Stimulated activated CD8-positive, alpha-beta memory T cell treated with anti-CD3 and anti-CD28 coated beads, Interleukin-15, amount 100 ng/mL, for 24 hours (primary cell): Measurements from ENCODE around the gene SNRPB.
"Not testable (repeated sequence)": the region's sequence is repeated elsewhere in the genome, so short reads cannot be mapped to it uniquely, and the experiment has no call there.

Source experiments
- DNase-seq: peaks from one replicate; pipeline ENCODE4 v3.0.0-alpha.2; 2020; ENCODE audit warnings: low read depth

SNRPB gene

DNA sequence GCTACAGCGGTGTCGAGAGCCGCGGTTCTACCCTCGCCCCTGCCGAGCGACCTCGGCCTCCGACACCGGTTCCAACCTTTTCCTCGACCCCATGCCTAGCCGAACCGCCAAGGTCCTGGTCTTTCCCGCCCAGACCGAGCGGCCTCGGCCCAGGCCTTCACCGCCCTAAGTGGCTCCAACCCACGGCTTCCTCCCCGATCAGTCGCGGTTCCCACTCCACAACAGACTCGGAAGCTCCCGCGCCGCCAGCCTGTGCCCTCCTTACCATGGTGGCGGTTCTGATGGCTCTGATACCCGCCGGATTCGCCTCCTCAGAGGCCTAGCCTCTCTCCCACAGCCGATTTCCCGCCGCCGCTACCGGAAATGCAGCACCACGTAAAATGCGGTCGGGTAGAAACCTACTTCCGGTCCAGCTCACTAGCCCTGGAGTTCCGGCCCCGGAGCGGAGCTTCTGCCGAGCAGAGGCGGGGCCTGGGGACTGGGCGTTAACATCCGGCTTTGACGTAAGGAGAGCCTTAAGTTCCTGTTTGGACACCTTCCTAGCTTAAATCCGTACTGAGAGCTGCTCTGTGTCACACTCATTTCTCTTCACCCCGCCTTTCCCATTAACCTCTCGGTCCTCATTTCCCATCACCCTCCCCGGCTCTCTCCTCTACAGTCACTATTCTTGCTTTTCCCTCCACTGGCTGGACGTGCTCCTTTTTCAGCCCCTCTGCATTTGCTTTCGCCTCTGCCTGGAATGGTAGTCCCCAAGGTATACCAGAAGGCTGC is at the start of gene SNRPB:
SNRPB (minus strand) TSS at position 367 of the 771 bp plus-strand sequence; CDS start at position 268, 99 bp downstream.
- DNase-seq, result peak; percentile 87

DNA sequence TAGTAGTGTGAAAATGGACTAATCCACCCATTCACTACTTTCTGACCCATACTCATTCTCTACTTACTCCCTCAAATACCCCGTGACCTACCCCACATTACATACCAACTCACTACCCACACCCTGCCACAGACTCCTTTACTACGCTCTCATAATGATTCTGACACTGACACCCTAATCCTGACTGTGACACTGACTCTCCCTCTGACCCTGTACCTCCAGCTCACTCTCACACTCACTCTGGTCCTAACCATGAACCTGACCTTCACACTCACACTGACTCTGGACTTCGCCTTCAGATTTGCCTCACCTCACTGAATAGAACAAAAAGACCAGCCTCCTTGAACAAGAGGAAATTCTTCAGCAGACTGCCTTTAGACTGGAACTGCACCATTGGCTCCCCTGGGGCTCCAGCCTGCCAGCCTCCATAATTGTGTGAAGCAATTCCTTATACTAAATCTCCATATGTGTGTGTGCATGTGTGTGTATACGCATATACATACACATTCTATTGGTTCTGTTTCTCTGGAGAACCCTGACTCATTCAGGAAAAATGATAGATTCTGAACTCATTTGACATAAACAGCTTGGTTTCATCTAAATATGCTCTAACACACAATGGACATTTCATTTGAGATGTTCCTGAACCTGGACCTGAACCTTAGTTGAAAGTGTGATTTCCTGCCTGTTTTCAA is 48.7 kb upstream of the SNRPB start:
- no peak for DNase-seq

DNA sequence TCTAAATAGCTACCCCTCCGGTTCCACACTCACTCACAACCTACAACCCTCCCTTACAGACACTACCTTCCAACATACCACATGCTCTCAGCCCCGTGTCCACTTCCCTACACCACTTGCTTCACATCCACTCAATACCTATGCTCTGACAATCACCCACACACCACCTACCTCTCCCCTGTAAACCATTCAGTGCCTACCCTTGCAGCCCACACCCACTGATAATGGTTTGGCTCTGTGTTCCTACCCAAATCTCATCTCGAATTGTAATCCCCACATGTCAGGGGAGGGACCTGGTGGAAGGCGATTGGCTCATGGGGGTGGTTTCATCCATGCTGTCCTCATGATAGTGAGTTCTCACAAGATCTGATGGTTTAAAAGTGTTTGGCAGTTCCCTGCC is 48.0 kb upstream of the SNRPB start:
- DNase-seq, result no peak

DNA sequence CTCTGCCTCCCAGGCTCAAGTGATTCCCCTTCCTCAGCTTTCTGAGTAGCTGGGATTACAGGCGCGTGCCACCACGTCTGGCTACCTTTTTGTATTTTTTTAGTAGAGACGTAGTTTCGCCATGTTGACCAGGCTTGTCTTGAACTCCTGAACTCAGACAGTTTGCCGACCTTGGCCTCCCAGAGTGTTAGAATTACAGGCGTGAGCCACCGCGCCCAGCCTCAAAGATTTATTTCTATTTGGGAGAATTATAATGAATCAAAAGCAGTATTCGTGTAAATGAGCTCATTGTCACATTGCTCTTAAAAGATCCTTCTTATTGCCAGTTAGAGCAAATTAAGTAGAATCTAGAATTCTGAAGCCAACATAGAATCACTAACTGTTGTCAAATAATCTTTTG is 47.5 kb upstream of the SNRPB start:
- DNase-seq, result no peak

DNA sequence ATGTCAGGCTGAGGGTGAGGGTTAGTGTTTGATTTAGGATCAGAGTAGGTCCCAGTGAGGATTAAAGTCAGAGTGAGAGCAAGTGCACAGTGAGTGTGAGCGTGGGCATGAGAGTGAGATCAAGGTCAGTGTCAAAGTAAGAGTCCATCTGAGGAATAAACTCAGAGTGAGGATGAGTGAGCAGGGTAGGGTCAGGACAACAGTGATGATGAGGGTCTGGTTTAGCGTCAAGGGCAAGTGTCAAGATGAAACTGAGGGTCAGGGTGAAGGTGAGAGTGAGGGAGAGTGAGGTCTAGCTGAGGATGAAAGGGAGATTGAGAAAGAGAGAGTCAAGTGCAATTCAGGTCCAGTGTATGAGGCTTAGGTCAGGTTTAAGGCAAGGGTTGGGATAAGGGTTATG is 45.8 kb upstream of the SNRPB start:
- no peak for DNase-seq

DNA sequence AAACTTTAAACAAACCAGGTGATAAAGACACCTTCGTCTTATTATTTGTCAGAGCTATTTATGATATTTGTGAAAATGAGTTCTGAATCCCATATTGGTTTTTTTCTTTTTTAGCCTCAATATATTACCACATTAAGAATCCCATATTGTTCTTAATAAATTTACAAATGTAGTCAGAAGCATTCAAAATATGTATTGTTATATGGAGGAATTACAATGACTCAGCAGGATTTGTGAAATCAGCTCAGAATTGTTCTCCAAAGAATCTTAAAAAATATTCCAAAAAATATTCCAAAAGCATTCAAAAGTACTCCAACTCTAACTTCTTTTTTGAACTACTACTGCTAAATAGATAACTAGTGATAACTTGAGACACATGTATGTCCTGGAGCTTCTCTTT is 44.6 kb upstream of the SNRPB start:
- DNase-seq, result no peak

DNA sequence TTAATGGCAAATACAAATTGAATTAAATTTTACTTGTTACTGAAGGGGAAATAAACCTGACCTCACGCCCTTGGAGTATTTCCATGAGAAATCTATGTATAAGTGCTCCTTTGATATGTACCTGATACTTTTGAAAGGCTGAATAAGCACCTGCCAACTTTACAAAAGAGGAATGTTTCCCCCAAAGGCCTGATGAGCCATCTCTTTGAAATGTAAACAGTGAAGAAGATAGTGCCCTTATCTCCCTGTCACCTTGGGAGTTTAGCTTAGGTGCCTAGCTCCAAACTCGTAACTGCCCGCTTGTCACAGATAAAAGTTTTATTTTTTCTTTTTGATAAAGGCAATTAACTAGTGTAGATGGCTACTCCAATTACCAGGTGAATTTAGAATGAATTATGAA is 39.2 kb upstream of the SNRPB start:
- DNase-seq, result no peak

DNA sequence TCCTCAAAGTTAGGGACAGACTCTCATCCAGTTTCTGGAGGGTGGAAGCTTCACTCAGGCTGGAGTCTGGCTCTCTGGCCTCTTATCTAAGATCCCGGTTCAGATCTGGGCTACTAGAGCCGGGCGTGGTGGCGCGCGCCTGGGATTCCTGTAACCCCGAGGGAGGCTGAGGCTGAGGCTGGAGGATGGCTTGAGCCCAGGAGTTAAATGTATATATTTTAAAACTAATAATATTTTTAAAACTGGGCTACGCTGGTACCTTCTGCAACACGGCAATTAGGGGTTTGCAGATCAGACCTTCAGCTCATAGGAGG is 38.8 kb upstream of the SNRPB start:
- DNase-seq, result no peak

DNA sequence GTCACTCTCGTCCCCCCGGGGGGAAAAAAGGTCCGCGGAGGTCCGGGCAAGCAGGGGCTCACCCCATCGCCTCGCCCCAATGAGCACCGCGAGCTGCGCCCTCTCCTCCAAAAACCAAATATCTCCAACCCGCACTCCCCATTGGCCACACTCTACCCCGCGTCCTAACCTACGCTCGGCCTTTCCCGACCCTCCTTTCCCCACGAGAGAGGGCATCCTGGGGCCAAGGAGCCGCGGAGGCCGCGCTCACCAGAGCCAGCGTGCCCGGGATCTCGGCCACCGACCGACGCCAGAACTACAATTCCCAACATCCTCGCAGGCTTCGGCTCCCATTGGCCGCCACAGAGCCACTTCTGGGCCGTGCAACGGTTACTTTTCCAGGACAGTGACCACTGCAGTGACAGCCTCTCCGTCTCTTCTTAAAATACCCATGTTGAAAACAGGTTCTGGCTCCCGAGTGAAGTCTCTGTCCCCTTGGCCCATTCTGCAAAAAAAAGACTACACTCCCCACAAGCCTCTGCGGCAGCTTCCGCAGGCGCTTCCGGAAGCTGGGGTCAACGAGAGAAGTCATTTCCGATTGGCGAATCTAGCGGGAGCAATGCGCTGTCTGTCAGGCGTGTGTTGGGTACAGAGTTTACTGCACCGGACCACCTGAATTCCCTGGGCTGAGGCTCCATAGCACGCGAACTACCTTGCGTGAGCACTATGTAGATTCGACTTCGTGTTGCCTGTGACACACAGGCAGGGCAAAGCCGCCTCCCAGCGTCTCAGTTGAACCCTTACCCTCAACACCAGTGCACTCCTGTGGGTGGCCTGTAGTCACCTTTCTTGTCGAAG is 38.3 kb upstream of the SNRPB start, which contains the start of gene ZNF343:
ZNF343 (minus strand) TSS at position 285 of the 837 bp plus-strand sequence. CDS start 15,020 bp downstream, outside the sequence.
- peak; percentile 43 for DNase-seq

DNA sequence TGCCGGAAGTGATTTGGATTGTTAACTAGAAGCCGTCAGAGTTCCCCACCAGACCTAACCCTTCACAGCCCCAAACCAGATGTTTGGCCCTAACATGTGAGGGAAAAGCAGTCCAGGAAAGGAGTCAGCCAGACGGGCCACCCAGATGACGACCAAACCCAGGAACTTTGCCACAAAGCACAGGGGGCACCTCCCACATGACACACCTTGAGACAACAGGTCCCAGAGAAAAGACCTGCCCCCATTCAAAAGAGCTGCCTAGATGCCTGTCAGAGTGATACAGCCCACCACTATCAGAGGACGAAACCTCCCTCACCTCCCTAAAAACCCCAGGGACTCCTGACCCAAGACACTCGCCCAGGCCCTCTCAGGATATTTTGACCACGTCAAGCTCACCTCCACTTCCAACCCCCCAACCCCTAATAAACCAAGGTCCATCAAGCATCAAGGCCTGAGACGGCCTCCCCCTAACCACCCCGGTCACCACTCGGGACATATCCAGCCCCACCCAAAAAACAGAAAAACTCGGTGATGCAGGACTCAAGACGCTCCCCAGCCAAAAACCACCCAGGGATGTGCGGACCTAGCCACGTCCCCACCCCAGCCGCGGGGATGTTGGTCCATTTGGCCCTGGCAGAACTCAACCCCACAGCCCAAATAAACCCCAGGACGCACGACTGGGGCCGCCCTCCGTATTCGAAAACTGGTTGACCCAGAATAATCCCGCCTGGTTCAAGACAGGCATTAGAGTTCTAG is 37.5 kb upstream of the SNRPB start:
- DNase-seq, result no peak

DNA sequence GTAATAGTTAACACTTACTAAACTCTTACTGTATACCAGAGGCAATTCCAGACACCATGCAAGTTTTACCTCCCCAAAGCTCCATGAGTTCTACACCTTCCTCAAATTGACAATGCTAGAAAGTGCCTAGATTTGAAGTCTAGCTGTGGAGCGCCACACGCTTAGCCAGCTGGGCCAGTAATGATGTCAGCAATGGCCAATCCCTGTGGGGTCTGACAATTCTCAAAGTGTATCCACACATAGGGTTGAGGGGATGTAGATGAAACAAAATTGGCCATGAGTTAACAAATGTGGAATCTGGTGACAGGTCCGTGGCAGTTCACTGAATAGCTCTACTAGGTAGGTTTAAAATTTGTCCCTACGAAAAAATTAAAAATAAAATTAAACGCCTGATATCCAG is 36.9 kb upstream of the SNRPB start:
- no peak for DNase-seq

DNA sequence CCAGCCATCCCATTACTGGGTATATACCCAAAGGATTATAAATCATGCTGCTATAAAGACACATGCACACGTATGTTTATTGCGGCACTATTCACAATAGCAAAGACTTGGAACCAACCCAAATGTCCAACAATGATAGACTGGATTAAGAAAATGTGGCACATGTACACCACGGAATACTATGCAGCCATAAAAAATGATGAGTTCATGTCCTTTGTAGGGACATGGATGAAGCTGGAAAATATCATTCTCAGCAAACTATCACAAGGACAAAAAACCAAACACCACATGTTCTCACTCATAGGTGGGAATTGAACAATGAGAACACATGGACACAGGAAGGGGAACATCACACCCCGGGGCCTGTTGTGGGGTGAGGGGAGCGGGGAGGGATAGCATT is 35.8 kb upstream of the SNRPB start:
- DNase-seq, result not testable (repeated sequence)

DNA sequence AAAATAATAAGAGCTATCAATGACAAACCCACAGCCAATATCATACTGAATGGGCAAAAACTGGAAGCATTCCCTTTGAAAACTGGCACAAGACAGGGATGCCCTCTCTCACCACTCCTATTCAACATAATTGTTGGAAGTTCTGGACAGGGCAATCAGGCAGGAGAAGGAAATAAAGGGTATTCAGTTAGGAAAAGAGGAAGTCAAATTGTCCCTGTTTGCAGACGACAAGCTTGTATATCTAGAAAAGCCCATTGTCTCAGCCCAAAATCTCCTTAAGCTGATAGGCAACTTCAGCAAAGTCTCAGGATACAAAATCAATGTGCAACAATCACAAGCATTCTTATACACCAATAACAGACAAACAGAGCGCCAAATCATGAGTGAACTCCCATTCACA is 34.2 kb upstream of the SNRPB start:
- not testable (repeated sequence) for DNase-seq

DNA sequence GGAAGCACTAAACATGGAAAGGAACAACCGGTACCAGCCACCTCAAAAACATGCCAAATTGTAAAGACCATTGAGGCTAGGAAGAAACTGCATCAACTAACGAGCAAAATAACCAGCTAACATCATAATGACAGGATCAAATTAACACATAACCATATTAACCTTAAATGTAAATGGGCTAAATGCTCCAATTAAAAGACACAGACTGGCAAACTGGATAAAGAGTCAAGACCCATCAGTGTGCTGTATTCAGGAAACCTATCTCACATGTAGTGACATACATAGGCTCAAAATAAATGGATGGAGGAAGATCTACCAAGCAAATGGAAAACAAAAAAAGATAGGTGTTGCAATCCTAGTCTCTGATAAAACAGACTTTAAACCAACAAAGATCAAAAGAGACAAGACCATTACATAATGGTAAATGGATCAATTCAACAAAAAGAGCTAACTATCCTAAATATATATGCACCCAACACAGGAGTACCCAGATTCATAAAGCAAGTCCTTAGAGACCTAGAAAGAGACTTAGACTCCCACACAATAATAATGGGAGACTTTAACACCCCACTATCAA is 32.3 kb upstream of the SNRPB start:
- not testable (repeated sequence) for DNase-seq

DNA sequence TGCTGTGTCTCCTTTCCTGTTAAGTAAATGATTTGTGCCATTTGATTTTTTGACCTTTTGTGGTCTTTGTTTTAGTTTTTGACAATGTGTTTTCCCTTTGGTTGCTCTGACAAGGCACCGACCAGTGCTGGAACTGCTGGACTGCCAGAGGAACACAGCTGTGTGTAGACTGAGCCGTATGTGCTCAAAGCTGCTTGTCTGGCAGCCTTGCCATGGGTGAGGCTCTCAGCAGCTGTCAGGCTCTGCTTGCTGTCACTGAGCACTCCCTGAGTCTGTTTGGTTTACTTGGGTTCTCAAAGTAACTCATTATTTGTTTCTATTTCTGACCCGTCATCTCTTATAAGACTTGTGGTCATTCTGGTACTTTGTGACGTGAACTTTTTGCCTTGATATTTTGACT is 15.1 kb upstream of the SNRPB start:
- DNase-seq, result no peak

DNA sequence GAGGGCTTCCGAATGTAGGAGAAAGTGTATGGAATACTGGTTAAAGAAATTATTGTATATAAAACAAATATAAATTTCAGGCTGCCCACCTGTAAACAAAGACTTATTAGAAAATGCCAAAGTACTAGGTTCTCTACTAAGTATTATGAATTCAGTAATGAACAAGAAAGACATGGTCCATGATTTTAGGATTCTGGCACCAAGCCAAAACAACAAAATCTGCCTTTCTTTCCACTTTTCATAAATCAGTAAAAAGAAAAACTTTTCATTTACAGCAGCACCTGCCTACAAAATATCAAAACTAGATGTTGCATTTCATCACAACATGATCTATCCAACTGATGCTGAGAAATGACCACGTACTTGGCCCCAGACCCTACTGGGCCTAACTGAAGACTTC is 14.5 kb upstream of the SNRPB start:
- DNase-seq, result no peak

DNA sequence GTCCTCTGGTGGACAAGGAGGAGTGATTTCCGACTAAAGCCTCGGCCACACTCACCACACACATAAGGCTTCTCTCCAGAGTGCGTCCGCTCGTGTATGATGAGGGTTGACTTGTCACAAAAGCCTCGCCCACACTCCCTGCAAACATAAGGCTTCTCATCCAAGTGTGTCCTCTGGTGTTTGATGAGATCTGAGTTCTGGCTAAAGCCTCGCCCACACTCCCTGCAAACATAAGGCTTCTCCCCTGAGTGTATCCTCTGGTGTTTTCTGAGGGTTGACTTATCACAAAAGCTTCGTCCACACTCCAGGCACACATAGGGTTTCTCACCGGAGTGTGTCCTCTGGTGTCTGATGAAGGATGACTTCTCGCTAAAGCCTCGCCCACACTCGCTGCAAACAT is 12.9 kb upstream of the SNRPB start:
- no peak for DNase-seq

DNA sequence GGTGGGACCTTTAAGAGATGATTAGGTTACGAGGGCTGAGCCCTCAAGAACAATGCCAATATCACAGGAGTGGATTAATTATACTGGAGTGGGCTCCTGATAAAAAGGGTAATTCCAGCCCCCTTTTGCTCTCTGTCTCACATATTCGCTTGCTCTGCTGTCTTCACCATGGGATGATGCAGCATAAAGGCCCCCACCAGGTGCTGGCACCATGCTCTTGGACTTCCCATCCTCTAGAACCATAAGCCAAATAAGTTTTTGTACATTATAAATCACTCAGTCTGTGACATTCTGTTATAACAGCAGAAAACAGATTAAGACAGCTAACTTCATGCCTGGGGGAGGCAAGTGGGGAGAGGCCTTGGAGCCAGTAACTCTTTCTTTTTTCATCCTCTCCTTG is 9.8 kb upstream of the SNRPB start:
- no peak for DNase-seq

DNA sequence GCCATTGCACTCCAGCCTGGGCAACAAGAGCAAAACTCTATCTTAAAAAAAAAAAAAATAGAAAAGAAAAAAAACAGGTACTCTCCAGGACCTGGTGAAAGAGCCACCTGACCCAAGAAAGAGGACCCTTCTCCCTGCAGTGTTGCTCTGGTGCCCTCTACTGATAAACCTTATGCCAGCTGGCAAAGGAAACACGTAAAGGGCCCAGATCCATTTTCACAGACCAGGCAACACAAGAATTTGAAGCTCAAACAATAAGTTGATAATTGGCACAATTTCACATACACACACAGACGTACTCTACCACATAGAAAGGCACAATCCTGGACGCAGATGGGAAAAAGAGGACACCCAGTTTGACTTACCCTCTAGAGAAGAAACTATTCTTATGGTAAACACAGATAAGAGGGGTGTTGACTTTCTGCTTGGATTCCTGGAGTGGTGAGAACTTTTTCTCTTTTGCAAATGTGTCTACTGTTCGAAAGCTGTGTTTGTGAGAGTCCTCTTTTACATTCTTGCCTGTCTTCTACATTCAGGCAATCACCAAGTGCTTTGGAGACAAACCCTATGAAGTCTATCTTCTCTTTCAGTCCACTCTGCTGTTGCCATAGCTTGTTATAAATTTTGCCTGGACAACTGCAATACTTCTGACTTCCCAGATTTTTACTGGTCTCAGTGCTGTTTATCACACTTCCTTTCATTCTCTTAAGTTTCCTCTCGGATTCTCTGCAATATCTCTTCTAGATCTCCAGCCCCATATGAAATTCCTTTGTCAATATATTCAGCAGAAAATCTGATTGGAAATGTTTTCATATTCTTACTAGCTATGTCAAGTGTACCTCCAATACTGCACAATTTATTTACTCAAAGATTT is 6.4 kb upstream of the SNRPB start:
- no peak for DNase-seq

DNA sequence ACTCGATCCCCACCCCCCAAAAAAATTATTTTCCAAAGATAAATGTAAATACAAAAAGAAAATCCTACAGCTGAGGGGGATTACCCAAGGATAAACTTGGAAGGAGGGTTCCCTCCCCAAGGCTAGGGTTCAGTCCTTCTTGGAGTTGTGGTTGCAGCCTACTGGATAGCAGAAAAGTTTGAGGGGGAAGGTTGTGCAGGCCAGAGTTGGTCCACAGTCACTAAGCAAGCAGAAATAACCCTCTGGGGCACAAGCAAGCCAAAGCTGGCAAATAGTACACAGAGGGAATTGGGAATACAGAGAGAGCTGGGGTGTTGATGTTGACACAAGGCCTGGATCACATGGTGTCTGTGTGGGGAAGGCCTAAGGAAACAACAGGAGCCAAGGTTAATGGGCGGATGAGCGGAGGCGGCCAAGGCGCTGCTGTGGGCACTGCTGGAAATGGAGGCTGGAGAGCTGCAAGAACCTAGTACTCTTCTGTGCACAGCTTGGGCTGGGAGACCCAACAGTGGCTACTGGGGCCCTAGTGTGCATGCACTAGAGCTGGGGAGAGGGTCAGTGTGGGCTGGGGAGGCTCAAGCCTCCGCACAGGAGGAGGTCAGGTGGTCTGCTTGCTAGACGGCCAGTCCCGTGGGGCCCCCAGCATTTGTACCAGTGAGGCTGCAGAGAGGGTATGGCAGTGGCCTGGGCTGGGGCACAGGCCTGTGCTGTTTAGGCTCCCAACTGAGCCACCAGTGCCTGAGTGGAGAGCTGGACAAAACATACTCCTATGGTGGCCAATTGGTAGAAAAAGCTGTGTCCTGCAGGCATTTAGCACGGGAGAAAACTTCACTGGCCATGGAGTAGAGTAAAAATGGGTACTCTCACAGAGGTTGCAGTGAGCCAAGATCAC is 5.5 kb upstream of the SNRPB start:
- no peak for DNase-seq
